Measurements from ENCODE around the gene ARHGEF7. TPM values are rescaled to one million over a fixed set of nuclear protein-coding genes. Genes with fewer than 3 reads are reported as not detected.
"Not testable (repeated sequence)": the region's sequence is repeated elsewhere in the genome, so short reads cannot be mapped to it uniquely, and the experiment has no call there.

ARHGEF7 gene
- total RNA-seq, 1 donor from 2014 or later: 57.5 TPM

GRCh38 chr13:111255228-111255790 lies 140.2 kb downstream of the ARHGEF7 start:
- H3K4me3 ChIP-seq: no peak overlapping the region
- TF ChIP-seq POLR2A (IDR thresholded peaks at IDR 0.05): no peak
- TF ChIP-seq POLR2AphosphoS5 (IDR thresholded peaks at IDR 0.05; ENCODE audit: insufficient read depth in 1 of 2, low read depth in 1 of 2): no peak
- TF ChIP-seq CTCF (IDR thresholded peaks at IDR 0.05): no peak
- intact Hi-C loops (cut with DNase I): no loop called here
- peaks cover 0 to 36% of the 10 kb centered on the region in 2 donors for H3K36me3 ChIP-seq
- no peak for DNase-seq (ENCODE audit: extremely low spot score in 2 of 2)
- H3K4me1 ChIP-seq: peaks cover 16% of the 10 kb centered on the region
- H3K9me3 ChIP-seq: no peaks in the 10 kb centered on the region
- no peak overlapping the region for H3K27ac ChIP-seq
- no peaks in the 10 kb centered on the region for H3K27me3 ChIP-seq

GRCh38 chr13:111256458-111256857 lies 141.3 kb downstream of the ARHGEF7 start:
- Histone ChIP-seq H3K27ac (no peak overlapping the region), H3K4me1 (peaks cover 14% of the 10 kb centered on the region), H3K4me3 (no peak overlapping the region), H3K36me3 (peaks cover 0 to 36% of the 10 kb centered on the region in 2 donors), H3K27me3 (no peaks in the 10 kb centered on the region), H3K9me3 (no peaks in the 10 kb centered on the region)
- TF ChIP-seq POLR2A (IDR thresholded peaks at IDR 0.05) (no peak), CTCF (IDR thresholded peaks at IDR 0.05) (no peak), POLR2AphosphoS5 (IDR thresholded peaks at IDR 0.05; ENCODE audit: insufficient read depth in 1 of 2, low read depth in 1 of 2) (no peak)
- no peak for DNase-seq (ENCODE audit: extremely low spot score in 2 of 2)
- intact Hi-C loops (cut with DNase I): no loop called here

DNA sequence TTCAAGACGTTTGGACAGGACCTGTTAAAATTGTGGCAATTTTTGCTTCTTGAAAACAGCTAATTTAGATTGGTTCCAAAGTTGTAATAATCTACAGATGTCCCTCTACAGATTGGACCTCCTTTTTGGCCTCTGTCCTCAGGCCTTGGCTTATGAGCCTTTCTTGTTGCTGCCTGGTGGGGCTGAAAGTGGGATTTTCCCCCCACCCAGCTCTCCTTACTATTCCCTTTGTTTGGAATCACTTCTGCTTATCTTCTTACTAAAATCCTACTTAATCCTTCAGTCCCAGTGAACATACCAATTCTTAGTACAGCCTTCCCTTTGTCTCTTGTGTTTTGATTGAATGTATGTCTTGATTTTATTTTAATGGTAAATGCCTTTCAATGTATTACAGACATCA lies 141.8 kb downstream of the ARHGEF7 start:
- H3K4me3 ChIP-seq: no peak overlapping the region
- H3K36me3 ChIP-seq: peaks cover 0 to 36% of the 10 kb centered on the region in 2 donors
- H3K4me1 ChIP-seq: peaks cover 9% of the 10 kb centered on the region
- H3K27me3 ChIP-seq: no peaks in the 10 kb centered on the region
- no peak for DNase-seq (ENCODE audit: extremely low spot score in 2 of 2)
- H3K9me3 ChIP-seq: no peaks in the 10 kb centered on the region
- no peak overlapping the region for H3K27ac ChIP-seq
- TF ChIP-seq POLR2A (IDR thresholded peaks at IDR 0.05) (no peak), CTCF (IDR thresholded peaks at IDR 0.05) (no peak), POLR2AphosphoS5 (IDR thresholded peaks at IDR 0.05; ENCODE audit: insufficient read depth in 1 of 2, low read depth in 1 of 2) (no peak)
- intact Hi-C loops (cut with DNase I): no loop called here

DNA sequence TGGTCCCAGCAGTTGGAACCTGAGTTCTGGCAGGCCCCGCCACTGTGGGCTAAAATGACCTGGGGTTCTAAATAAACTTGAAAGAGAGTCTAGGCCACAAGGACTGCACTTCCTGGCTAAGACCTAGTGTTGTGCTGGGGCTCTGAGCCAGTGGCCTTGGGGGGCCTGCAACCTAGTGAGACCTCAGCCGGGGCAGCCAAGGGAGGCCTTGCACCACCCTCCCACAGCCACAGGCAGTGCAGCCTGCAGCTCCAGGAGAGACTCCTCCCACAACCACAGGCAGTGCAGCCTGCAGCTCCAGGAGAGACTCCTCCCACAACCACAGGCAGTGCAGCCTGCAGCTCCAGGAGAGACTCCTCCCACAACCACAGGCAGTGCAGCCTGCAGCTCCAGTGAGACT lies 142.8 kb downstream of the ARHGEF7 start:
- H3K4me3 ChIP-seq; DNase-seq (ENCODE audit: extremely low spot score in 2 of 2); H3K27me3 ChIP-seq; H3K27ac ChIP-seq; H3K4me1 ChIP-seq; intact Hi-C loops (cut with DNase I); H3K9me3 ChIP-seq: not testable (repeated sequence)
- H3K36me3 ChIP-seq: peaks cover 0 to 36% of the 10 kb centered on the region in 2 donors

DNA sequence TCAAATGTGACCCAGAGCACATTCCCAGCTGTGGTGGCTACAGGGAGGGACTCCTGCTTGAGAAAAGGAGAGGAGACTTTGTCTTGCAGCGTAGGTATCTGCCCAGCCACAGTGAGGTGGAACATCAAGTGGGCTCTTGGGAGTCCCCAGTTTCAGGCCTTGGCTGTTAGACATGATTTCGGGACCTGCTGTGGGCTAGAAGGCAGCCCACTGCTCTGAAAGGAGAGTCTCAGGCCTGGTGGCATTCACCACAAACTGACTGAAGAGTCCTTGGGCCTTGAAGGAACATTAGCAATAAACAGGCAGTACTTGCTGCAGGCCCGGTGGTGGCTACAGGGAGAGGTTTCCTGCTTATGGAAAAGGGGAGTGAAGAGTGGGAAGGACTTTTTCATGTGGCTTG lies 143.5 kb downstream of the ARHGEF7 start:
- H3K4me1 ChIP-seq: no peaks in the 10 kb centered on the region
- peaks cover 0 to 36% of the 10 kb centered on the region in 2 donors for H3K36me3 ChIP-seq
- intact Hi-C loops (cut with DNase I): no loop called here
- no peak for TF ChIP-seq POLR2A (IDR thresholded peaks at IDR 0.05)
- TF ChIP-seq POLR2AphosphoS5 (IDR thresholded peaks at IDR 0.05; ENCODE audit: insufficient read depth in 1 of 2, low read depth in 1 of 2): no peak
- no peak for TF ChIP-seq CTCF (IDR thresholded peaks at IDR 0.05)
- H3K9me3 ChIP-seq: no peaks in the 10 kb centered on the region
- DNase-seq (ENCODE audit: extremely low spot score in 2 of 2): peak in 1 of 2 donors; percentile 58
- H3K27me3 ChIP-seq: no peaks in the 10 kb centered on the region
- H3K4me3 ChIP-seq: no peak overlapping the region
- H3K27ac ChIP-seq: no peak overlapping the region

All from vagina (tissue), 2 donors.